Urothelium cell line (cell line): ENCODE measurements around the gene ANKRD24.
A peak's percentile ranks its signal among the peaks of the same experiment; 100 is the strongest.
"Not testable (repeated sequence)": the region's sequence is repeated elsewhere in the genome, so short reads cannot be mapped to it uniquely, and the experiment has no call there.

Experiments used
- DNase-seq: peaks from one replicate; pipeline ENCODE4 v3.0.0; 2011; ENCODE audit warnings: low spot score, mixed read lengths
- FAIRE-seq: peaks from 2 replicates; lab custom pipeline; 2011; peaks lifted over from hg19 to GRCh38; lab: Jason Lieb, UNC

ANKRD24 gene

GRCh38 chr19:4267101-4267900, 84.8 kb downstream of the ANKRD24 start:
- FAIRE-seq (no peak), DNase-seq (peak; percentile 49)

DNA sequence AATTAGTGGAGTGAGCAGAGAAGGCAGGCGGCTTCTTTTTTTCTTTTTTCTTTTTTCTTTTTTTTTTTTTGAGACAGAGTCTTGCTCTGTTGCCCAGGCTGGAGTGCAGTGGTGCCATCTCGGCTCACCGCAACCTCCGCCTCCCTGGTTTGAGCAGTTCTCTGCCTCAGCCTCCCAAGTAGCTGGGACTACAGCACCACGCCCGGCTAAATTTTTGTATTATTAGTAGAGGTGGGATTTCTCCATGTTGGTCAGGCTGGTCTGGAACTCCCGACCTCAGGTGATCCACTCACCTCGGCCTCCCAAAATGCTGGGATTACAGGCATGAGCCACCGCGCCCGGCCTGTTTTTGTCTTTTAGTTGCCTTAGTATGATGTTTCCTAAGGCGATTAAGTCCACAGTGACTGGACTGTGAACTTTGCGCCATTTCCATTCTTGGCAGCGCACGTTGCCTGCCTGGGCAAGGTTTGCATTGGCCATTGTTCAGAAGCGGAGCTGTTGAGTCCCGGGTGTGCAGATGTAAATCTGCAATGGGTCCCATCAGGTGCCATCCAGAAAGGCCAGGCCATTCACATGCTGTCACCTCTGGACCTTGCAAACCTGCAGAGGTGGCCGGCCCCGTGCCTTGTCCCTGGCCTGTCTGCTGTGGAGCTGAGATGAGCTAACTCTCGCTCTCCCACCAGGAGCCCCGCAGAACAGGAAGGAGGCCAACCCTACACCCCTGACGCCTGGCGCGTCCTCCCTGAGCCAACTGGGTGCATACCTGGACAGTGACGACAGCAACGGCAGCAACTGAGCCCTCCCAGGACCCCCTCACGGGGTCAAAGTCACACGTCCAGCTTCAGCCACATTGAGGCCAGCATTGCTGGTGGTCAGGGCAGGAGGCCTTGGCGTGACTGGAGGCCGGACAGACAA, 85.7 kb downstream of the ANKRD24 start:
- FAIRE-seq (no peak), DNase-seq (no peak)

GRCh38 chr19:4268816-4269430, 86.4 kb downstream of the ANKRD24 start:
- FAIRE-seq (no peak), DNase-seq (no peak)

GRCh38 chr19:4272894-4273293, 90.4 kb downstream of the ANKRD24 start:
- FAIRE-seq (no peak), DNase-seq (no peak)

DNA sequence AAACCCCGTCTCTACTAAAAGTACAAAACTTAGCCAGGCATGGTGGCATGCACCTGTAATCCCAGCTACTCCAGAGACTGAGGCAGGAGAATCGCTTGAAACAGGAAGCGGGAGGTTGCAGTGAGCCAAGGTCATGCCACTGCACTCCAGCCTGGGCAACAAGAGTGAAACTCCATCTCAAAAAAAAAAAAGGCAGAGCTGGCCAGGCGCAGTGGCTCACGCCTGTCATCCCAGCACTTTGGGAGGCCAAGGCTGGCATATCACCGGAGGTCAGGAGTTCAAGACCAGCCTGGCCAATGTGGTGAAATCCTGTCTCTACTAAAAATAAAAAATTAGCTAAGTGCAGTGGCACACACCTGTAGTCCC, 91.8 kb downstream of the ANKRD24 start:
- DNase-seq, FAIRE-seq: not testable (repeated sequence)
